ENCODE measurements around the gene XRCC6. TPM values are rescaled to one million over a fixed set of nuclear protein-coding genes. Genes with fewer than 3 reads are reported as not detected.
"Not testable (repeated sequence)": the region's sequence is repeated elsewhere in the genome, so short reads cannot be mapped to it uniquely, and the experiment has no call there.

The XRCC6 gene
- total RNA-seq, 1 experiment from 2014 or later = 414 TPM

GRCh38 chr22:41625577-41625976, 4.5 kb downstream of the XRCC6 start:
- BruUV-seq (replicated peaks) = no TSS peak
- H3K9me3 ChIP-seq = no peaks in the 10 kb centered on the region
- intact Hi-C loops (cut with micrococcal nuclease; ENCODE audit: unreplicated experiment) = no loop called here
- H3K4me3 Mint-ChIP-seq (ENCODE audit: unreplicated experiment) = no peak overlapping the region
- CTCF ChIA-PET = no interaction called here
- peaks cover 1% of the 10 kb centered on the region for H3K36me3 ChIP-seq (ENCODE audit: control insufficient read depth, insufficient read depth, low read length)
- H3K4me1 Mint-ChIP-seq (ENCODE audit: low read depth, unreplicated experiment) = no peaks in the 10 kb centered on the region
- no peak overlapping the region for H3K4me3 ChIP-seq (ENCODE audit: low read depth, low read length)
- POLR2A ChIA-PET = interaction anchor here (0.6 kb wide), 1 partner anchor 36 kb away, joined by 3 read pairs; the partner anchor contains the start of gene PMM1
- TF ChIP-seq, protein P1, sequence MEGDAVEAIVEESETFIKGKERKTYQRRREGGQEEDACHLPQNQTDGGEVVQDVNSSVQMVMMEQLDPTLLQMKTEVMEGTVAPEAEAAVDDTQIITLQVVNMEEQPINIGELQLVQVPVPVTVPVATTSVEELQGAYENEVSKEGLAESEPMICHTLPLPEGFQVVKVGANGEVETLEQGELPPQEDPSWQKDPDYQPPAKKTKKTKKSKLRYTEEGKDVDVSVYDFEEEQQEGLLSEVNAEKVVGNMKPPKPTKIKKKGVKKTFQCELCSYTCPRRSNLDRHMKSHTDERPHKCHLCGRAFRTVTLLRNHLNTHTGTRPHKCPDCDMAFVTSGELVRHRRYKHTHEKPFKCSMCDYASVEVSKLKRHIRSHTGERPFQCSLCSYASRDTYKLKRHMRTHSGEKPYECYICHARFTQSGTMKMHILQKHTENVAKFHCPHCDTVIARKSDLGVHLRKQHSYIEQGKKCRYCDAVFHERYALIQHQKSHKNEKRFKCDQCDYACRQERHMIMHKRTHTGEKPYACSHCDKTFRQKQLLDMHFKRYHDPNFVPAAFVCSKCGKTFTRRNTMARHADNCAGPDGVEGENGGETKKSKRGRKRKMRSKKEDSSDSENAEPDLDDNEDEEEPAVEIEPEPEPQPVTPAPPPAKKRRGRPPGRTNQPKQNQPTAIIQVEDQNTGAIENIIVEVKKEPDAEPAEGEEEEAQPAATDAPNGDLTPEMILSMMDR (IDR thresholded peaks at IDR 0.05; ENCODE audit: insufficient read depth in 1 of 2, low read depth in 1 of 2, low read length in 1 of 2, severe bottlenecking in 1 of 2, unreplicated experiment in 1 of 2) = no peak
- peaks cover 98% of the 10 kb centered on the region for H3K36me3 Mint-ChIP-seq (ENCODE audit: insufficient read depth, unreplicated experiment)
- H3K27me3 ChIP-seq (replicated peaks; ENCODE audit: control insufficient read depth, insufficient read depth, low read length) = no peaks in the 10 kb centered on the region
- H3K9me3 Mint-ChIP-seq (ENCODE audit: unreplicated experiment) = no peaks in the 10 kb centered on the region
- peaks cover 3% of the 10 kb centered on the region; the same call in 1 of the 2 replicates for H3K4me1 ChIP-seq
- H3K27ac Mint-ChIP-seq (ENCODE audit: unreplicated experiment) = no peak overlapping the region
- DNase-seq = no peak
- no peaks in the 10 kb centered on the region for H3K27me3 Mint-ChIP-seq (ENCODE audit: insufficient read depth, unreplicated experiment)

- H3K9me3 ChIP-seq; H3K27me3 Mint-ChIP-seq (ENCODE audit: insufficient read depth, unreplicated experiment); CTCF ChIA-PET; H3K4me1 Mint-ChIP-seq (ENCODE audit: low read depth, unreplicated experiment); H3K4me1 ChIP-seq; POLR2A ChIA-PET; DNase-seq; H3K4me3 Mint-ChIP-seq (ENCODE audit: unreplicated experiment); BruUV-seq (replicated peaks); H3K36me3 ChIP-seq (ENCODE audit: control insufficient read depth, insufficient read depth, low read length); H3K4me3 ChIP-seq (ENCODE audit: low read depth, low read length); intact Hi-C loops (cut with micrococcal nuclease; ENCODE audit: unreplicated experiment); H3K27me3 ChIP-seq (replicated peaks; ENCODE audit: control insufficient read depth, insufficient read depth, low read length); H3K27ac Mint-ChIP-seq (ENCODE audit: unreplicated experiment); H3K9me3 Mint-ChIP-seq (ENCODE audit: unreplicated experiment): not testable (repeated sequence)
- peaks cover 90% of the 10 kb centered on the region for H3K36me3 Mint-ChIP-seq (ENCODE audit: insufficient read depth, unreplicated experiment)
These were observed 10.0 kb downstream of the XRCC6 start for GRCh38 chr22:41631115-41631514.

DNA sequence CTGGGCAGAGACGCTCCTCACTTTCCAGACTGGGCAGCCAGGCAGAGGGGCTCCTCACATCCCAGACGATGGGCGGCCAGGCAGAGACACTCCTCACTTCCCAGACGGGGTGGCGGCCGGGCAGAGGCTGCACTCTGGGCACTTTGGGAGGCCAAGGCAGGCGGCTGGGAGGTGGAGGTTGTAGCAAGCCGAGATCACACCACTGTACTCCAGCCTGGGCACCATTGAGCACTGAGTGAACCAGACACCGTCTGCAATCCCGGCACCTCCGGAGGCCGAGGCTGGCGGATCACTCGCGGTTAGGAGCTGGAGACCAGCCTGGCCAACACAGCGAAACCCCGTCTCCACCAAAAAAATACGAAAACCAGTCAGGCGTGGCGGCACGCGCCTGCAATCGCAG, 10.5 kb downstream of the XRCC6 start:
- DNase-seq; POLR2A ChIA-PET; H3K9me3 ChIP-seq; H3K27me3 Mint-ChIP-seq (ENCODE audit: insufficient read depth, unreplicated experiment); H3K4me1 Mint-ChIP-seq (ENCODE audit: low read depth, unreplicated experiment); H3K4me1 ChIP-seq; H3K27ac Mint-ChIP-seq (ENCODE audit: unreplicated experiment); intact Hi-C loops (cut with micrococcal nuclease; ENCODE audit: unreplicated experiment); H3K4me3 Mint-ChIP-seq (ENCODE audit: unreplicated experiment); H3K9me3 Mint-ChIP-seq (ENCODE audit: unreplicated experiment); BruUV-seq (replicated peaks); H3K36me3 ChIP-seq (ENCODE audit: control insufficient read depth, insufficient read depth, low read length); CTCF ChIA-PET; H3K27me3 ChIP-seq (replicated peaks; ENCODE audit: control insufficient read depth, insufficient read depth, low read length); H3K4me3 ChIP-seq (ENCODE audit: low read depth, low read length): not testable (repeated sequence)
- peaks cover 92% of the 10 kb centered on the region for H3K36me3 Mint-ChIP-seq (ENCODE audit: insufficient read depth, unreplicated experiment)

GRCh38 chr22:41634610-41635009, 13.5 kb downstream of the XRCC6 start:
- intact Hi-C loops (cut with micrococcal nuclease; ENCODE audit: unreplicated experiment); H3K4me3 ChIP-seq (ENCODE audit: low read depth, low read length); H3K4me1 Mint-ChIP-seq (ENCODE audit: low read depth, unreplicated experiment); DNase-seq; H3K9me3 Mint-ChIP-seq (ENCODE audit: unreplicated experiment); H3K27me3 ChIP-seq (replicated peaks; ENCODE audit: control insufficient read depth, insufficient read depth, low read length); H3K9me3 ChIP-seq; H3K4me1 ChIP-seq; POLR2A ChIA-PET; BruUV-seq (replicated peaks); H3K36me3 ChIP-seq (ENCODE audit: control insufficient read depth, insufficient read depth, low read length); H3K27me3 Mint-ChIP-seq (ENCODE audit: insufficient read depth, unreplicated experiment); H3K4me3 Mint-ChIP-seq (ENCODE audit: unreplicated experiment); H3K27ac Mint-ChIP-seq (ENCODE audit: unreplicated experiment): not testable (repeated sequence)
- CTCF ChIA-PET = interaction anchor here (0.6 kb wide), 1 partner anchor 37 kb away, joined by 7 read pairs; no protein-coding TSS in a partner anchor
- peaks cover 86% of the 10 kb centered on the region for H3K36me3 Mint-ChIP-seq (ENCODE audit: insufficient read depth, unreplicated experiment)
